A673 (cell line): ENCODE measurements around the gene ERICH3.

ENCODE experiments used
- EZH2 ChIP-seq: fragments of 200-600 bp; sonication (generic); IDR thresholded peaks from 2 replicates; pipeline ENCODE4 v1.6.1; 2017; ENCODE audit warnings: borderline replicate concordance, low read depth, mild to moderate bottlenecking, mixed read lengths, antibody characterized with exemption, low read length; ENCODE audit not compliant: poor library complexity, severe bottlenecking
- TF ChIP-seq, protein P1 (sequence below): fragments of 300-800, 200-600 bp; sonication (generic); conservative IDR thresholded peaks from 2 replicates; pipeline ENCODE4 v1.5.1; 2017; ENCODE audit warnings: low read depth, mild to moderate bottlenecking, antibody characterized with exemption, low read length, moderate library complexity, mixed read lengths

DNA sequence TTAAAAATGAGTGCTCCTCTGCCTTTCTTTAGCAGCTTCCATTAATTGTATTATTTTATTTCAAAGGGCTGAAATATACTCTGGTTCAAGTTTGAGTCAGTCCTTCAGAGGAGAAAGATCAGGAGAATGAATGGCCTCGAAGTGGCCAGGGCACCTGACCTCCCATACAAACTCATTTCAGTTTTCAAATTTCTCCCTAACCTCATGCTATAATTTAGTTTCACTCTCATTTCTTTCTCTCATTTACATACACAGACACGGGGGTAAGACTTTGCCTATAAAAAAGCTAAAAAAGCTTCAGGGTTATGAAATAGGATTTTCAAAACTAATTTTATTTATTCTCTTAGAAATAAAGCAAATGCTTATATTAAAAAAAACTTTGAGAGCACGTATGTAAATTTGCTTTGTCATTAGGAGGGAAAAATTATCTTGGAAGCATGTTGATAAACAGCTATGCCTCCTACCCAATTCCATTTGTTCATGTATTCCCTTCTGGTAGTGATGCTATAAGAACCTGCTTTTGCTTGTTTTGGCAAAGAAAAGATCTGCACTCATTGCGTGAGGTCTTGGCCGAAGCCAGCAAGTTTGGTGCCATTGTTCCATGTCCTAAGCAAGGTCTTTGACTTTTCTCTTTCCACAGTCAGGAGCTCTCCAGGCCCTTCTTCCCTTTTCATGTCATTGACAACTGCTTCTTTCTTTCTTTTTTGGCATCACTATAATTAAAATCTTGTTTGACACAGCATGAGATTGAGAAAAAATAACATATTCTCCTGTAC is 80.8 kb downstream of the ERICH3 start:
- TF ChIP-seq, protein P1, sequence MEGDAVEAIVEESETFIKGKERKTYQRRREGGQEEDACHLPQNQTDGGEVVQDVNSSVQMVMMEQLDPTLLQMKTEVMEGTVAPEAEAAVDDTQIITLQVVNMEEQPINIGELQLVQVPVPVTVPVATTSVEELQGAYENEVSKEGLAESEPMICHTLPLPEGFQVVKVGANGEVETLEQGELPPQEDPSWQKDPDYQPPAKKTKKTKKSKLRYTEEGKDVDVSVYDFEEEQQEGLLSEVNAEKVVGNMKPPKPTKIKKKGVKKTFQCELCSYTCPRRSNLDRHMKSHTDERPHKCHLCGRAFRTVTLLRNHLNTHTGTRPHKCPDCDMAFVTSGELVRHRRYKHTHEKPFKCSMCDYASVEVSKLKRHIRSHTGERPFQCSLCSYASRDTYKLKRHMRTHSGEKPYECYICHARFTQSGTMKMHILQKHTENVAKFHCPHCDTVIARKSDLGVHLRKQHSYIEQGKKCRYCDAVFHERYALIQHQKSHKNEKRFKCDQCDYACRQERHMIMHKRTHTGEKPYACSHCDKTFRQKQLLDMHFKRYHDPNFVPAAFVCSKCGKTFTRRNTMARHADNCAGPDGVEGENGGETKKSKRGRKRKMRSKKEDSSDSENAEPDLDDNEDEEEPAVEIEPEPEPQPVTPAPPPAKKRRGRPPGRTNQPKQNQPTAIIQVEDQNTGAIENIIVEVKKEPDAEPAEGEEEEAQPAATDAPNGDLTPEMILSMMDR, result no peak
- TF ChIP-seq EZH2, result no peak
